DOHH2 (cell line): ENCODE measurements around the gene PRDM16.

ENCODE experiments used
- CTCF ChIP-seq: fragments of 200-600 bp; sonication (generic); IDR thresholded peaks from one replicate; pipeline ENCODE4 v1.5.1; 2014; ENCODE audit warnings: antibody characterized with exemption, mild to moderate bottlenecking, low read depth, low read length; ENCODE audit not compliant: poor library complexity, severe bottlenecking
- EZH2phosphoT487 ChIP-seq: fragments of 200-600 bp; sonication (generic); IDR thresholded peaks from 2 replicates; pipeline ENCODE4 v1.6.1; 2017; ENCODE audit warnings: borderline replicate concordance, mild to moderate bottlenecking, antibody characterized with exemption, low read length, moderate library complexity, mixed read lengths

GRCh38 chr1:3341236-3341994 lies 272.4 kb downstream of the PRDM16 start:
- no peak for TF ChIP-seq CTCF
- no peak for TF ChIP-seq EZH2phosphoT487
